Measurements from ENCODE around the gene ANXA4.
A peak's percentile ranks its signal among the peaks of the same experiment; 100 is the strongest.
"Not testable (repeated sequence)": the region's sequence is repeated elsewhere in the genome, so short reads cannot be mapped to it uniquely, and the experiment has no call there.

Gene ANXA4

DNA sequence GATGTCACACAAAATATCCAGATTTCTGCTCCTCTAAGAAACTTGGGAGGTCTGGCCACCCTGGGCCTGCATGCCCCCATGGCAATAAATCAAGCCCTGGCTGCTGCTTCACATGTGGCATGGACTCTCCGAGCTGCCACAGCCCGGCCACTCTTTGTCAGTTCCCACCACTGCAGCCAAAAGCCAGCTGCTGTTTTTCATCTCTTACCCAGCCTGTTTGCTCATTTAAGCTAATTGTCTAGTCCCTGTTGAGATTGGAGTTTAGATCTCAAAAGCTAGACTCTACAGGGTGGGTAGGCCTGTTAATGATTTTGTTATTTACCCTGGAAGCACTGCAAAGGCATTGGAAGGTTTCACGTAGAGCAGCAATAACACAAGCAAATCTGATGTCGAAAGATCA, 20.9 kb upstream of the ANXA4 start:
- DNase-seq (ENCODE audit: low read depth): no peak

DNA sequence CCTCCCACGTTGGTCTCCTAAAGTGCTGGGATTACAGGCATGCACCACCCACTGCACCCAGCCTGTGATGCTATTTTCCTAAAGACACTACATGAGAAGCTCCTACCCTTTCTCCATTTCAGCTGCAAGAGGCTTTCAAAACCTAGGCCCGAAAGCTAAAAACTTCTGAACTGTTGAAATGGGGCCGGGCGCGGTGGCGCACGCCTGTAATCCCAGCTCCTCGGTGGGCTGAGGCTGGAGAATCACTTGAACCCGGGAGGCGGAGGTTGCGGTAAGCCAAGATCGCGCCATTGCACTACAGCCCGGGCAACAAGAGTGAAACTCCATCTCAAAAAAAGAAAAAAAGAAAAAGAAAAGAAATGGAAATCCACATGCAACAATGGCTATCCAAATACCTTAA, 18.1 kb upstream of the ANXA4 start:
- DNase-seq (ENCODE audit: low read depth): no peak

DNA sequence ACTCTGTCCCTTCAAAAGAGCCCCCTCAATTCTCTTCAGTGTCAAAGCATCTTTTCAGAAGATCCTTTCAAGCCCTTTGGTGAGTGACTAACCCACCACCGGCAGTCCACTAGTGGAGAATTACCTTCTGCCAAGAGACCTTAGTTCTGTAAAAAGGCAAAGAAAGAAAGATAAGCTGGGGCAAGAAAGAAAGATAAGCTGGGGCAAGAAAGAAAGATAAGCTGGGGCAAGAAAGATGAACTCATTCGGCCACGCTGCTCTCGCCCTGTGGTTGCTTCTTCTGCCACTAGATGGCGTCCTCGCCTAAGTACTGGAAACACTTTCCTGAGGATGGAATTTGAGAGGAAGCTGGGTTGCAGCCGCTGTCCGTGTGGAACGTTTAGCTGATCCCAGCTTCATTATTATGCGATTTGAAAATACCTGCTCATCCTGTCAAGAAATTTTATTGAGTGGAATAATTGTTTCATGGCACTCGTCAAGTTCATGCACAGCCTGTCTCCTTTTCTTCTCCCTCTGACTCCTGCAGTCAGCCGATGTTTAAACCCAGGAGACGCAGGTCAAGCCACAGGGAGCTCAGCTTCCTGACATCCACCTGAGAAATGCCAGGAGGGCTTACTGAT, 17.3 kb upstream of the ANXA4 start:
- peak; percentile 78 for DNase-seq (ENCODE audit: low read depth)

DNA sequence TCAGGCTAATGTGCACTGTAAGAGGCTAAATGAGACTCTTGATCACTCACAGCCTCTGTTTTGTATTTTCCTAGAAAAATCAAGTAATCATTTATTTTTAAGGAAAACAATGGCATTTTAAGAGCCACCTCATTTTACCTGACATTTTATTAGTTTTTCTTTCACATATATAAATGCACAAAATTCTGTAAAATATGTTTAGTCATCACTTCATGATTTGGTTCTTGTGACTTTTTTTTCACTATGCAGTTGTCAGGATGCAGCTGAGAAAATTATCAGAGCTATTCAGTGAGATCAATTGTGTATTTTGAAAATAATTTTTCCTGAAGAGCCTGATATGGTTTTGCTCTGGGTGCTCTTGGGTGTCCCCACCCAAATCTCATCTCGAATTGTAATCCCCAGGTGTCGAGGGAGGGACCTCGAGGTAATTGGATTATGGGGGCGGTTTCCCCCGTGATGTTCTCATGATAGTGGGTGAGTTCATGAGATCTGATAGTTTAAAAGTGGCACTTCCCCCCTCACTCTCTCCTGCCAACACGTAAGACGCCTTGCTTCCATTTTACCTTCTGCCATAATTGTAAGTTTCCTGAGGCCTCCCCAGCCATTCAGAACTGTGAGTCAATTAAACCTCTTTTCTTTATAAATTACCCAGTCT, 16.1 kb upstream of the ANXA4 start:
- no peak for DNase-seq (ENCODE audit: low read depth)

DNA sequence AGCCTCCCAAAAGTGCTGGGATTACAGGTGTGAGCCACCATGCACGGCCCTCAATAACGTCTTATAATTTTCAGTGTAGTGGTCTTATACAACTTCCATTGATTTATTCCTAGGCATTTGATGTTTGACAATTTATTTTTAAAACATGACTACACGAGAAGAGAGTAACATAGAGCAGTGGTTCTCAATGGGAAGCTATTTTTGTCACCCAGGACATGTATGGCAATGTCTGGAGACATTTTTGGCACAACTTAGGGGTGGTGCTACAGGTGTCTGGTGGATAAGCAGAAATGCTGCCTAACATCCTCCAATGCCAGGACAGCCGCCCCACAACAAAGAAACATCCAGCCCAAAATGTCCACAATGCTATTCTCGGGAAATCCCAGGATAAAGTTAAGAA, 12.7 kb upstream of the ANXA4 start:
- no peak for DNase-seq (ENCODE audit: low read depth)

DNA sequence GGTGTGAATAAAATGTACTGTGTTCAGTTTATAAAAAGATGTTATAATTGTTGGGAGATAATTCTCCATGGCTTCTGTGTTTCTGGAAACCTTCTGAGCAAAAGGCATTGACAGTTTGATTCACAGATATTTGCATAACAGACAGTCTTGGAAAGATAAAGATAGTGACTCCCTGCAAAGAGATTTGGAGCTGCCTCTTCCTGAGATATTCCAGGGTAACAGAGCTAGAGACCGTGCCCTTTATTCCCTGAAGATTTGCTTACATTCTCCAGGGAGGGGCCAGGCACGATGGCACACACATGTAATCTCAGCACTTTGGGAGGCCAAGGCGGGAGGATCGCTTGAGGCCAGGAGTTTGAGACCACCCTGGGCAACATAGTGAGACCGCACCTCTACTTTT, 12.2 kb upstream of the ANXA4 start:
- no peak for DNase-seq (ENCODE audit: low read depth)

DNA sequence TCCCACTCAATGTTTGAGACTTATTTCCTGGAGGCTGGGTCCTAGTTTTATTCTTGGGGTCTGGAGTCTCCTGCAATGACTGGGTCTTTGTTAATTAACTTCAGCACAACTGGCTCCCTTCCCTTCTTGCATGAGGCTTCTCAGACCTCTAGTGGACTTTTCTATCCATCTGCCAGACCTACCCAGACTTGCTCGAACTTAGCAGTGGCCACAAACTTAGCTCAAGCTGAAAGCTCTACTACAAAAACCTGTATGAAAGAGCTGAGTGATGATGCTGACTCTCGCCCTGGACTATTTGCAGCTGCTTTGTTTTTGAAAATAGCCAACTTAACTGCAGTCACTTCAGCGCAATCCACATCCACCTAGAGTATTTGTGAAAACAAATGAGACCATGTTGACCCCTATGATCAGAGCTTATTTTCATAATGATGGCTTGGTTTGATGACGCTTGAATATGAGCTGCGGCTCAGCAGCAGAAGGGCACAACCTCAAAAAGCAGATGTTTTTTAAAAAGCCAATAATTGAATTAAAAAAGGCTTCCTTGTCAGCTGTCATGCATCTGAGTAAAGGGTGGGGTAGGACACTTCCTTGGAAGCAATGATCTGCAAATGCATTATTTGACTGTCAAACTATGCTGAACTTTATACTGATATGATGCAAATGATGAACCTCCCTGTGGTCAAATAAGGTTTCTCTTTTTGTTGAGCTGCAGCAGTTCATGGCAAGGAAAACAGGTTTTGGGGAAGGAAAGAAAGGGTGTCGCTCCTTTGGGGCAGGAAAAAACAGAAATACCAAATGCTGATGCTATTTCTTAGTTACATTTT, 10.6 kb upstream of the ANXA4 start:
- DNase-seq (ENCODE audit: low read depth): no peak

DNA sequence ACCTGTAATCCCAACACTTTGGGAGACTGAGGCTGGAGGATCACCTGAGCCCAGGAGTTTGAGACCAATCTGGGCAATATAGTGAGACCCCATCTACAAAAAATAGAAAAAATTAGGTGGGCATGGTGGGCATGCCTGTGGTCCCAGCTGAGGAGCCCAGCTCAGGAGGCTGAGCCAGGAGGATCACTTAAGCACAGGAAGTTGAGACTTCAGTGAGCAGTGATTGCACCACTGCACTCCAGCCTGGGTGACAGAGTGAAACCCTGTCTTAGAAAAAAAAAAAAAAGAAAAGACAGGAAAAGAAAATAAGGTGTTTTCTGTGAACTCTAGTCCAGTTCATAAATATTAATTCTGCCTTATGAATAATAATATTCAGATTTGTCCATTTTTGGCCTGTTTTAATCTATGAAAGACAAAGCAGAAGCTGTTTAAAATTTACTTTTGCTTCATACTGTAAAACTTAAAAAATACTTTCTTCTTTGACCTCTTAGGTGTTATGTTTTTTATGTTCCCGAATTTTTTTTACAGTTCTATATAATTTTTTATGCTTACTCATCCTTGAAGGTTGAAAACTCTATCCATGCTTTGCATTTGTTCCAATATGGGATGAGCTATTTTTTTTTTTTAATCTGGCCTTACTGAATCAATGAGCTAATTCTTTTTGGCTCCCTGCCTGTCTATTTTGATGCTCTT, 8.4 kb upstream of the ANXA4 start:
- no peak for DNase-seq (ENCODE audit: low read depth)

DNA sequence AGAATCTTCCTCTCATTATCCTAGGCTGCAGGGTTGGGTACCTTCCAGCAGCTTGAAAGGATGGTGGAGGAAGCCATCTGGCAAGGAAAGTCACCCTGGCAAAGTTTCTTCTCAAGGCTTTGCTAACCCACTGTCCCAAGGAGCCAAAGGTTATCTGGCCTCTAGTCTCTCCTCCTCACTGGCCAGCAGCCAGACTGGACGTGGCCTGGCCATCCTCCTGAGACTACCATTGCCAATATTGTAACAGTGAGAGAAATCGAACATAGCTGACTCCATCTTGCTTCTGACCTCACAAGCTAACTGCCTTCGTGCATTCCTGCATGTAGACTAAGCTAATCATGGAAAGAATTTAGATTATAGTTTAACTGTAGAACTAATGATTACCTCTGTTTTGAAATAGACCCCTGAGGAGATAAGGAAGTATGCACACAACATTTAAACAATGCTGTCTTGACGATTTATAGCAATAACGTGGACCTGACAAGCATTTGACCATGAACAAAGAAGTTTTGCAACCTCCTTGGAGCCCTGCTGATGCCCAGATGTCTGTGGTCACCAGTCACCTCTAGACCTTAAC, 7.8 kb upstream of the ANXA4 start:
- DNase-seq (ENCODE audit: low read depth): no peak

DNA sequence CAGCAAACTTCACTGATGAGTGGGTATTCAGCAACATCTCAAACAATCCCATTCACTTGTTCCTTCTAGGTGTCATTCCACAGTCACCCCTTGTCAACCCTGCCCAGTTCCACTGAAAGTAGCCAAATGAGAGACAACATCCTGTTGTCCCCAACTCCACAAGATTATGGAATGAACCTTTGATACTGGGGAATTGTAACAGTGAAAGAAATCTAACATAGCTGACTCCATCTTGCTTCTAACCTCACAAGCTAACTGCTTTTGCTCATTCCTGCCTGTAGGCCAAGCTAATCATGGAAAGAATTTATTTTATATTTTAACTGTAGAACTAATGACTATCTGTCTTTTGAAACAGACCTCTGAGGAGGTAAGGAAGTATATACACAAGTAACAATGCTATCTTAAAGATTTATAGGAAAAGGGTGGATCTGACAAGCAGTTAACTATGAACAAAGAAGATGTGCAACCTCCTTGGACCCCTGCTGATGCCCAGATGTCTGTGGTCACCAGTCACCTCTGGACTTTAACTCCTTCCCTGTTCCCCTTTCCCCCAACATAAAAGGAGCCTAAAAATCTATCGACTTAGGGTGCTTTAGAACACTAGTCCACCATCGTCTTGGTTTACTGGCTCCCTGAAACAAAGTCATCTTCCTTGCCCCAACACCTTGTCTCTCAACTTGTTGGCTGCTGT, 6.9 kb upstream of the ANXA4 start:
- DNase-seq (ENCODE audit: low read depth): no peak

DNA sequence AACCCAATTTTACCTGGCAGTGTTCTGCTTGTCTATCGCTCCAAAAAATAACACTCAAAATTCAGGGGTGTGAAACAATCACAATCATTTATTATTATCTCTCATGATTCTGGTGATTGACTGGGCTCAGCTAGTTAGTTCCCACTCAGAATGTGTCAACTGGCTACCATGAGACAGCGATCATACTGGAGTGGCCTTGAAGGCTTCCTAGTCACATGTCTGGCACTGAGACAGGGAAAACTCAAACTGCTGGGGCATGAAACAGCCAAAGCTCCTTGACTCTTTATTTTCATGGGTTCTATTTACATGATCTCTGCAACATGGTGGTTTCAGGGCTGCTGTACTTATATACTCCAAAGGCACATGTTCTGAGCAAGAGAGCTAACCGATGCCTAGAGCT, 6.2 kb upstream of the ANXA4 start:
- DNase-seq (ENCODE audit: low read depth): no peak

DNA sequence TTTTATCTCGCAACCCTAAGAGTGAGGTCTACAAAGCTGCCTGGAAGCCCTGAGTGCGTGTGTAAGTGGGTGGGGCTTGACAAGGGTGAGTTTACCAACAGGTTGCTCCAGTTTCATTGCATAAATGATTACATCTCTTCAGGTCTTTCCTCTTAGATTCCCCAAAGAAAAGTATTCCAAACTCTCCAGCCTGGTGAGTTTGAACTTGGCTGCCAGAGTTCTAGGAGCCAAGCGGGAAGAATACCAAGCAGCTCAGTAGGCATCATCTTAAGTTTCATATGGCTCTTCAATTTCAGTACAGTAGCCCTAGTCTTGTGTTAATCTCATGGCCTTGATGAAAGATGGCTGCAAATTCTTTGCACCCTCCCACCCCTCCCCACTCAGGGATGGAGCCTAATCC, 3.8 kb upstream of the ANXA4 start:
- DNase-seq (ENCODE audit: low read depth): not testable (repeated sequence)

DNA sequence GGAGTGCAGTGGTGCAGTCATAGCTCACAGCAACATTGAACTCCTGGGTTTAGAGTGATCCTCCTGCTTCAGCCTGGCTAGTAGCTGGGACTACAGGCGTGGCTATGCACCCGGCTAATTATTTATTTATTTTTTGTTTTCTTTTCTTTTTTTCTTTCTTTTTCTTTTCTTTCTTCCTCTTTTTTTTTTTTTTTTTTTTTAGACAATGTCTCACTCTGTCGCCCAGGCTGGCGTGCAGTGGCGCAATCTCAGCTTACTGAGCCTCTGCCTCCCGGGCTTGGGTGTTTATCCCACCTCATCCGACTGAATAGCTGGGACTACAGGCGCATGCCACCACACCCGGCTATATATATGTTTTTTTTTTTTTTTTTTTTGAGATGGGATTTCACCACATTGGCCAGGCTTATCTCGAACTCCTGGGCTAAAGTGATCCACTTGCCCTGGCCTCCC, 1.4 kb upstream of the ANXA4 start:
- DNase-seq (ENCODE audit: low read depth): no peak

DNA sequence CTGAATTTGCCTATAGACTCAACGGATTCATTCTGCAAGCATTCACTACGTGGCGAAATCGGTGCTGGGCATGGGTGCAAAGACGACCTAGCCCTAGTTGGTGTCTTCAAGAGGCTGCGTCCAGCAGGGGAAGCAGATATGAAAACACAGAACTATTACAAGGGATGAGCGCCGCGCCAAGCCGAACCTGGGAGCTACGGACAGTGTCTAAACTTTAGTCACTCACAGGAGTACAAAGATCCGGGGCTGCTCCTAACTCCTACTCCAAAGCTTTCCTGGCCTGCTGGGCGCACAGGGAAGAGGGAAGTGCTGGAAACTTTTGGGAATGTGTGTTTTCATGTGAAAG, 732 bp upstream of the ANXA4 start:
- DNase-seq (ENCODE audit: low read depth): peak; percentile 20

DNA sequence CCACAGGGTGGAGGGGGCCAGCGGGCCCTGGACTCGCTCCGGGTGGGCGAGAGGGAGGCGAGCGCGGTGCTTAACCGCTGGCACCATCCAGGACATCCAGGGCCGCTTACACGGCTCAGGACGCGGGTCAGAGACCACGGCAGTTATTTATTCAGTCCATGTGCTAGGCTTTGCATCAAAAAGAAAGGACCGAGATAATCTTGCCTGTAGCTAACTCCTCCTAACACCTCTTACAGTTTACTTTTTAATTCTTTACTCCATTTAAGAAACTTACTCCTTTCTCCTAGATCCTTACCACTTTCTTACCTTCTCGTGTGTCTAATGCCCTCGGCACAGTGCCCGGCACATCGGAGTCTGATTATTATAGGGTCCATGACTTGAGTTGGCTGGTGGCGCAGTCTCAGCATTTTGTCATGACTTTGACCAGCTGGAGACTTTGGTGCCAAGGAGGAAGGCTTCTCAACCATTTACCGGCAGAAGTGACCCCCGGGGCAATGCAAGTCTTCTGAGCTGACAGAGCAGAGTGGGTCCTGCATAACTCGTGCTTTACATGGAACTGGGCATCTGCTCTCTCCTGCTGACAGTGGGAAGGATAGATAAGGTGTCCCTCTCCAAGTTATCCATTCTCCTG, 503 bp downstream of the ANXA4 start:
- DNase-seq (ENCODE audit: low read depth): peak; percentile 8

DNA sequence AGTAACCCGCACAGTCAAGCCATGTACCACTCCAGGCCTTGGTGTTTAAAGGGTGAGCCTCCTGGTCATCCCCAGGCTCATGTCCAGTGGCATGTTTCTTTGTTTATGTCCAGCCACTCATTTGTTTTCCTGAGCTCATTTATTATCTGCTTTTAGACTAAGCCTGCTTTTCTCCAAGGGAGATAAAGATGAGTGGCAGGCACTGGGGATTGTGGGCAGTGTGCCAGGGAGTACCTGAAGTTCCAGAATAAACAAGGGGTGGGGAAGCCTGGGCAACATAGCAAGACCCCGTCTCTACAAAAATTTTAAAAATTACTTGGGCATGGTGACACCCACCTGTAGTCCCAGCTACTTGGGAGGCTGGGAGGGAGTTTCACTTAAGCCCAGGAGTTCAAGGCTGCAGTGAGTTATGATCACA, 1.9 kb downstream of the ANXA4 start:
- DNase-seq (ENCODE audit: low read depth): no peak

DNA sequence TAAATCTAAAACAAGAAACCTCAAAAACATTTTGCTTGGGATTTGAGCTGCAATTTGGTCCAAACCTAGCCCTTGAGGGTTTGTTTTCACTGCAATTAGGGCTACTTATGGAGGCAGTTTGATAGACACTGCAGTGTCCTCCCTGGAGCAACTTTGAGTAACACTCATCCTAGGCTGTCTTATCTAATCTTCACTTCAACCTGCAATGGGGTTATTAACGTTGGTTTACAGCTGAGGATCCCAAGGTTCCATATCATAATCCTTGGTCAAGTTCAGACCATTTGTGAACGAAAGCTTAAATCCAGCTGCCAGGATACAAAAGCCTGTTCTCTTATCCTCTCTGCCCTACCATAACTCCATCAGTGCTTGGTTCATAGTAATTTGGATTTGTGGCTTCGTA, 2.5 kb downstream of the ANXA4 start:
- no peak for DNase-seq (ENCODE audit: low read depth)

DNA sequence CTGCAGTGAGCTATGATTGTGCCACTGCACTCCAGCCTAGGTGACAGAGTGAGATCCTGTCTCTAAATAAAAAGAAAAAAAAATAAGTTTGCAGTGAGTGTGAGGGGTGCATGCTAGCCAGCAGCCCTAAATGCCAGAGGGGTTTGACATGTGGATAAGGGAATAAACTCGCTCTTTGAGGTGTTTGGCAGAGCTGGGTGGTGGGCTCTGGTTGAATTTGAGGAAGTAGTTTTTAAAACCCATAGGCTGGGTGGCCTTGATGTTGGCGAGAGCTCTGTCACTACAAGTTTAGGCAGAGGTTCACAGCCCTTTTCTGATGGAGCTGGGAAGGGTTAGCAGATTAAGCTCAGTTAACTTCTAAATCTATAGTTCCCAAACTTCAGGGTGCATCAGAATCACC, 3.1 kb downstream of the ANXA4 start:
- no peak for DNase-seq (ENCODE audit: low read depth)

DNA sequence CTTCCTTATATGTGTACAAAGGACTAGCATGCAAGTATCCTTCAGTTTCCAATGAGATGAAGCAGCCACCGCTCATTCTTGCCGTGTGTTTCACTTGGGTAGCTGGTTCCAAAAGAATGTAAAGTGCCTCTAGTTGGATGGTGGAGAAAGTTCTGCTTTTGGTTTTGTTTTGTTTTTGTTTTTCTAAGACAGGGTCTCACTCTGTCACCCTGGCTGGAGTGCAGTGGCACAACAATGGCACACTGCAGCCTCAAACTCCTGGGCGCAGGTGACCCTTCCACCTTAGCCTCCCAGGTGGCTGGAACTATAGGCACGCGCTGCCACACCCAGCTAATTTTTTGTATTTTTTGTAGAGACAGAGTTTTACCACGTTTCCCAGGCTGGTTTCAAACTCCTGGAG, 8.3 kb downstream of the ANXA4 start:
- DNase-seq (ENCODE audit: low read depth): no peak

DNA sequence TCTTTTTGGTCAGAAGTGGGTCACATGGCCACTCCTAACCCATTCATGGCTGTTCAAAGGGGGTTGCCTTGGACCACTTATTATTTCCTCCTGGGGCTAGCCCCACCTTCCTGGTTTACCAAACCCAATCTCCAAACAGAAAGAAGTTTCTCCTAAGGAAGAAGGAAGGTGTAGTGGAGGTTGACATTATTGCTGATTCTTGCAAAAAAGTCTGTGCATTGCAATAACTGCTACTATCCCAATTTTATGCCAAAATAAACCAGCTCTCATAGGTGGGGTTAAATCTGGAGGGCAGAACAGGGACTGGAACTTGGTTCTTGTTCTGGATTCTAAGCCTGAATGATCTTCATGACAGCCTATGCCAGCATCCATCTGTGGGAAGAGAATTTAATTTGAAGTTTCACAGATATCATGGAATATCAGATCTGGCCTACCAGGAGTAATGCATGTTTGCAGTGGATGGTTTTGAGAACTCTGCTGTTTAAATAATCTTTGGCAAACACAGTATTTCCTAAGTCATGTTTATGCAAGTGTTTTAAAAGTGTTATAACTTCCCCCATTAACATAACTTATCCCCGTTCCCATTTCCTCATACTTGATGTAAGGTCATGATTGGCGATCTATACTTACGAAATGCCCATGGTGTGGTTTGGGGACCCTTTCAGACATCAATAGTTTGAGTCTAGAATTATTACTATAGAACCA, 11.9 kb downstream of the ANXA4 start:
- DNase-seq (ENCODE audit: low read depth): no peak

DNA sequence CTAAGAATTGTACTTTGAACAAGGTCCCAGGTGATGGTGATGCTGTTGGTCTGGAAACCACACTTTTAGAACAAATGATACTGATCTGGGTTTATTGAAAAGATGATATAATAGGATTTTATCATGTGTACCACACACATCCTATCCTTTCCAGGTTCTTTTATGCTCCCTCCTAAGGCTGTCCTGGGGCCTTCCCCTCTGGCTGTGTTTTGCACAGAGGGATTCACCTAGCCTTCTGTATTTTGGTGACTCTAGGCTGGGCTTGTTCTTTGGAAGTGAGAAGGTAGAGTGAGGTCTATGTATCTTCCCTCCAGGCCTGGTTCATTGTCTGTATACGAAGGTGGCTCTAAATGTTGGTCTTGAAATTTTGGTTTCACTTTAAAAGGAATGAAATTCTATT, 12.7 kb downstream of the ANXA4 start:
- DNase-seq (ENCODE audit: low read depth): no peak

All from activated T-cell treated with anti-CD3 and anti-CD28 coated beads for 48 hours (primary cell).